Gastroesophageal sphincter (tissue), 3 donors: Measurements from ENCODE around the gene APBA1.

Experiments
- POLR2A ChIP-seq, 2 donors: fragments of 450-650 bp; IDR thresholded peaks; one replicate each; pipeline ENCODE4 v1.6.1; 2017; ENCODE audit warnings: antibody characterized with exemption in 2 of 2, mild to moderate bottlenecking in 2 of 2, moderate library complexity in 1 of 2
- TF ChIP-seq, protein P1 (sequence below), 4 experiments: fragments of 200-600 bp in 2 of 4; fragments of 450-650 bp in 2 of 4; sonication (generic) in 1 of 4; IDR thresholded peaks; one replicate each; pipeline ENCODE4 v1.5.1; 2017 to 2019; ENCODE audit warnings: antibody characterized with exemption in 4 of 4, mild to moderate bottlenecking in 2 of 4, moderate library complexity in 2 of 4

DNA sequence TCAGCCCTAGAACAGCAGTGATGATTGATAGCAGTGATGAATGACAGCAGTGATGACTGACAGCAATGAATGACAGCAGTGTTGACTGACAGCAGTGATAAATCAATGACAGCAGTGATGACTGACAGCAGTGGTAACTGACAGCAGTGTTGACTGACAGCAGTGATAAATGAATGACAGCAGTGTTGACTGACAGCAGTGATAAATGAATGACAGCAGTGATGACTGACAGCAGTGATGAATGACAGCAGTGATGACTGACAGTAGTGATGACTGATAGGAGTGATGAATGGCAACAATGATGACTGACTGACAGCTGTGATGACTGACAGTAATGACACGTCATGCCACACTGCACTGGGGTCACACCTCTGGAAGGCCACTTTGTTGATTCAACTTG lies 240.4 kb downstream of the APBA1 start:
- TF ChIP-seq, protein P1, sequence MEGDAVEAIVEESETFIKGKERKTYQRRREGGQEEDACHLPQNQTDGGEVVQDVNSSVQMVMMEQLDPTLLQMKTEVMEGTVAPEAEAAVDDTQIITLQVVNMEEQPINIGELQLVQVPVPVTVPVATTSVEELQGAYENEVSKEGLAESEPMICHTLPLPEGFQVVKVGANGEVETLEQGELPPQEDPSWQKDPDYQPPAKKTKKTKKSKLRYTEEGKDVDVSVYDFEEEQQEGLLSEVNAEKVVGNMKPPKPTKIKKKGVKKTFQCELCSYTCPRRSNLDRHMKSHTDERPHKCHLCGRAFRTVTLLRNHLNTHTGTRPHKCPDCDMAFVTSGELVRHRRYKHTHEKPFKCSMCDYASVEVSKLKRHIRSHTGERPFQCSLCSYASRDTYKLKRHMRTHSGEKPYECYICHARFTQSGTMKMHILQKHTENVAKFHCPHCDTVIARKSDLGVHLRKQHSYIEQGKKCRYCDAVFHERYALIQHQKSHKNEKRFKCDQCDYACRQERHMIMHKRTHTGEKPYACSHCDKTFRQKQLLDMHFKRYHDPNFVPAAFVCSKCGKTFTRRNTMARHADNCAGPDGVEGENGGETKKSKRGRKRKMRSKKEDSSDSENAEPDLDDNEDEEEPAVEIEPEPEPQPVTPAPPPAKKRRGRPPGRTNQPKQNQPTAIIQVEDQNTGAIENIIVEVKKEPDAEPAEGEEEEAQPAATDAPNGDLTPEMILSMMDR (IDR thresholded peaks at IDR 0.05), result no peak
- TF ChIP-seq POLR2A (IDR thresholded peaks at IDR 0.05), result no peak
